ENCODE results near the gene EHD1.

The EHD1 gene

DNA sequence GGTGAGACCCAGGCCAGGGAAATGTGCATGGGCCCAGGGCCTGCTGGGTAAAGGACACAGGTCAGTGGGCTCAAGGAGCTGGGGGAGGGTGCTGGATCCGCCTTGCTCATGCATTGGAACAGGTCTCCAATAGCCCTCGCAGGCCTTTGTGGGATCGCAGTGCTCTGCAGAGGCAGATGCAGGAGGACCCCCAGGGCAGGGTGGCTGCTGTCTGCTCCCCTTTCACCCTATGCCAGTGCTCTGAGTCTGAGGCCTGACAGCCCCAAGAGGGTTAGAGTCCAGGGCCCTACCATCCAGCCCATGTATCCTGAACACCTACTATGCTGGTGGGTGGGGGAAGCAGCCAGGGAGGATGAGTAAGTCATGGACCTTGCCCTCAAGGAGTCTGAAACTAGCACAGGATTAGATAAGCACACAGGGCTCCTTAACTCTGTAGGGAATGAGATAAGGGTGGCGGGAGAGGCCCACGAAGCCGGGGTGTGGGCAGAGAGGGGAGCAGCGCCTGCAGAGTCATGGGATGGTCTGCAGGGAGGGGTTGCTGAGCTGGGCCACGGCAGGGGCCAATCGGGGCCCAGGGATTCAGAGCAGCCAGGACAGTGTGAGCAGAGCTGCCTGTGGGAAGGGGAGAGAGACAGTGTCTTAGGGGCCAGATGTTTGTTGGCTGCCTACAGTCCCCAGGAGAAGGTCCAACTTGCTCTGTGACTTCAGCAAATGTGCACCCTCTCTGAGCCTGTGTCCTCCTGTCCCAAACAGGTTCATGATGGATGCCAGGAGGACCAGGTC is 10.5 kb upstream of the EHD1 start:
- DNase-seq = no peak

GRCh38 chr11:64888406-64888728 is 9.9 kb upstream of the EHD1 start:
- DNase-seq = no peak

DNA sequence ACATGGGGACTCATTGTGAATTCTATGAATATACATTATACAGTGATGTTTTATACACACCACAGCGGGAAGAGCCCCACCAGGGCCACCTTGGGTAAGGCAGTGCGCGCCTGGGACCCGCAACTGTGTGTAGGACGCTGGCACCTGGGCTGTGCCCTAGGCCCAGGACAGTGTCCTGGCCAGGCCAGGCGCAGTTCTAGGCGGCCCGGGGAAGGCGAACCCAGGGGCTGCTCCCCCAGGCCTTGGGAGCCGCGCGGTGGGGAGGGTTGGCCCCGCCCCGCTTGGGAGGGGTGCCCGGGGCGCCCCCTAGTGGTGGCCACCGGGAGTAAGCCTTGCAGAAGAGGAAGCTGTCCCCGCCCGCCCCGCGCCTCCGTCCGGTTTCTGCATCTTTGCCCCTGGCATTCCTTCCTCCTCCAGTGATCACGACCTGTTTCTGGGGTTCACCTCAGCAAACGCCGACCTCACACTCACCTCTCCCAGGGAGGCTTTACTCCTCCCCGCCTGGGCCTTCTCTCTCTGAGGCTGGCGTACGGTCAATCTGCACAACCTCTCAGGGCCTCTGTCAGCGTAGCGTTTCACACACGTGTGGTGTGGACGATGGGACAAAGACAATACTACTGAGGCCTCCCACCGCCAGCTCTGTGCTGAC is 9.5 kb upstream of the EHD1 start:
- DNase-seq = peak; percentile 74

- no peak for DNase-seq
Measured at GRCh38 chr11:64887234-64887756, 8.9 kb upstream of the EHD1 start.

GRCh38 chr11:64885367-64886286 is 7.2 kb upstream of the EHD1 start:
- DNase-seq = peak; percentile 67

DNA sequence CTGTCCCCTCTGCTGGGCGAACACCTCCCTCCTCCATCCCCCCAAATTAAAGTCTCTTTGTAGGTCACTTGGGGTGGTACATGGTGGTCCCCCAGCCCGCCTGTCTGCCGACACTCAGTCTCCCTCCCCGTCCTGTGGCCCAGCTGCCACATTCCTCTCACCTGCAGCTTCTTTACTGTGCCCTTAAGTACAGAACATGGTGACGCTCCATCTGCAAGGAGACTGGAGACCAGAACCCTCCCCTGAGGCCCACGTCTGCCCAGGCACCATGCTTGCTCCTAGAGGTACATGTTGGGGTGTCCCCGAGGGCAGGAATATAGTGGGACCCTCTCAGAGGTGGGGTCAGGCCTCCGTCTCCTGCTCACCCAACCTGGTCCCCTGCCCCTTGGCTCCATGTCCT is 5.6 kb upstream of the EHD1 start:
- no peak for DNase-seq

- no peak for DNase-seq
Measured at GRCh38 chr11:64883575-64883974, 5.2 kb upstream of the EHD1 start.

DNA sequence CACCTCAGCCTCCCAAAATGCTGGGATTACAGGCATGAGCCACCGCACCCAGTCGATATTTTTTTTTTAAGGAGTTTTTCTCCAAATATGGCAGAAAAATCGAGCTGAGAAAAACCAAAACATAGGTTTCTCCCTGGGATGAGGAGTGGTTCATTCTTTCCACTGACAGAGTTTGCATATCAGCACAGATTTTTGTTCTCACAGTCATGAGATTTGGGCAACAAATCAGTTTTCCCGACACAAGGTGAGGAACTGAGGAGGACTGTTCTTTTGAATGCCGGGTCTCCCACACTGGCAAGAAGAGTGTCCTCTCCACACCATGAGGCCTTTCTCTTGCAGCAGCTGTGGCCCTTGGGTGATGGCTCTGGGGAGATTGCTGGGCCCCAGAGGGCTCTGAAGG is 3.8 kb upstream of the EHD1 start:
- DNase-seq = no peak

DNA sequence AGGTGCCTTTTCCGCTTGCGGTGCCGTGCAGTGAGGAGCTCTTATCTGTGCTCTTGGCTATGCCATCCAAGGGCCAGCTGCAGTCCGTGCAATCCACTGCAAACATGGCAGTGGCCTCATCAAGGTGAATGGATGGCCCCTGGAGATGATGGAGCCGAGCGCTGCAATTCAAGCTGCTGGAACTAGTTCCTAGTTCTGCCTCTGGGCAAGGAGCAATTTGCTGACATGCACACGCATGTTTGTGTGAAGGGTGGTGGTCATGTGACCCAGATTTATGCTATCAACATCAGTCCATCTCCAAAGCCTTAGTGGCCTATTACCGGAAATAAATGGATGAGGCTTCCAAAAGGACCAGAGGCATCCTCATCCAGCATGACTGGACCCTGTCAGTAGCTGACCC is 3.1 kb upstream of the EHD1 start:
- no peak for DNase-seq

DNA sequence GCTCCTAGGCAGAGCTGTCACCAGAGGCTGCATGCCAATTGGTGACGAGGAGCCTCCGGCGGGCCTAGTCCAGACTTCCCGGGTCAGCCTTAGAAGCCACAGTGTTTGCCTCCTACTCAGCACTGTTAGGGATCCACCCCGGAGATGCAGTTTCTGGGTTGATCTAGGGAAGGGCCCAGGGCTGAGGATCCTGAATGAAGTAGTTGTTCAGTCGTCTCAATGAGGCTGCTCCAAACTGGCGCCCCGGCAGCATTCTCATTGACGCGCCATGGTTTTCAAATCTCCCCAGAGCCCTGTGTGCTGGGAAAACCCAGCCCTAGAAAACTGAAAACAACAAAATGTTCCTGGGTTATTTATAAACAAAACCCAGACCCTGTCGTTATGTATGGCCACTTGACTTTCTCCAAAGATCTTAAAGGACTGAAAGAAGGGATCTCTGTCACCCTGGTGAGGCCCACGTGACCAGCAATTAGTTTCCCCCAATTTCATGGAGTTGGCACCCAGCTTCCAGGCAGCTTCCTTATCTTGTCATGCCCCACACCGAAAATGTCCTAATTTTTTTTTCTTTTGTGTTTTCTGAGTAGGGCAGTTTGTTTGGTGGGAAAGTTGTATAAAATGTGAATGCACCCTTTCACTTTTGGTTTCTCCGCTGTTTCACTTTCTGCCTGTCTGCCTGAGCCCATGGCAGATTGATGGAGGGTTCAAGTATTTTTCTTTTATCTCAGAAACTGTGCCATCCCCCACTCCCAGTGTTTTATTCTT is 2.0 kb upstream of the EHD1 start:
- DNase-seq = peak; percentile 56

GRCh38 chr11:64879244-64879900 is 951 bp upstream of the EHD1 start:
- no peak for DNase-seq

- DNase-seq = no peak
Measured at GRCh38 chr11:64878223-64878493, 263 bp downstream of the EHD1 start.

GRCh38 chr11:64877390-64878222 is 815 bp downstream of the EHD1 start:
- DNase-seq = no peak

- DNase-seq = no peak
Measured at GRCh38 chr11:64876835-64877341, 1.5 kb downstream of the EHD1 start.

- DNase-seq = no peak
Measured at GRCh38 chr11:64876229-64876750, 2.1 kb downstream of the EHD1 start.

GRCh38 chr11:64875369-64876228 is 2.8 kb downstream of the EHD1 start:
- DNase-seq = no peak

GRCh38 chr11:64874308-64875240 is 3.8 kb downstream of the EHD1 start:
- peak; percentile 62 for DNase-seq

DNA sequence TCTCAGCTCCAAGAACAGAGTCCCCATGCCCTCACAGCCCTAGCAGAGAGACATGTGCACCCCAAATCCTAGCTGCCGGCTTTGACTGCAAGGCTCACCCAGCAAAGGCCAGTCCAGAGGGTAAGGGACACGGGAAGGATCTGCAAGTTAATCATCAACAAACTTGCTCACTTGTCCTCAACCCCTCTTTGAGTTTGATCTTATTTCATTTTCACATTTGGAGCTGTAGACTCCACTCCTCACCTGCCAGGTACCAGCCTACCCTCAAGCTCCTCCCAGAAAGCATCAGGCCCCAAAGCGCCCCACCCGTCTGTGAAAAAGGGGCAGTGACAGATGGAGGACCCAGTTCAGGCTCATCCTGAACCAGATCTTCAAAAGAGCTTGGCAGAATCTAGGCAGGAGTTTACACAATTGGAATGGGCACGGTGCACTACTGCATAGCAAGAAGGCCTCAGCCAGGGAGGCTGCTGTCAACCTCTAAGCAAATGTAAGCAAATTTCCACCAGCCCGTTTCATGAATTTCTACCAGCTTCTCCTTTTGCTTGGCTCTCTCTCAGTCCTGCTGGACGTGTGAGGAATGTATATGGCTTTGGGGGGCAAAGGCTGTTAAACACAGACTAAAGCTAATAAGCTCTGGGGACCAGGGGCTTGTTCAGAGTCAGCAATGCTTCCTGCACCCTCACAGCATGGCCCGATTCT is 5.5 kb downstream of the EHD1 start:
- no peak for DNase-seq

Measured in CD4-positive, alpha-beta T cell treated with Interleukin-4 for 4 hours (primary cell).